SK-N-SH (cell line): Measurements from ENCODE around the gene GAS6.

ENCODE experiments used
- NFIC ChIP-seq: IDR thresholded peaks from 2 replicates; pipeline ENCODE4 v1.4.0; 2012; ENCODE audit warnings: borderline replicate concordance
- TF ChIP-seq, protein P1 (sequence below): fragments of 200-600 bp; sonication (generic); IDR thresholded peaks from 2 replicates; pipeline ENCODE4 v1.6.1; 2017; ENCODE audit warnings: antibody characterized with exemption, mild to moderate bottlenecking, moderate library complexity

- TF ChIP-seq, protein P1, sequence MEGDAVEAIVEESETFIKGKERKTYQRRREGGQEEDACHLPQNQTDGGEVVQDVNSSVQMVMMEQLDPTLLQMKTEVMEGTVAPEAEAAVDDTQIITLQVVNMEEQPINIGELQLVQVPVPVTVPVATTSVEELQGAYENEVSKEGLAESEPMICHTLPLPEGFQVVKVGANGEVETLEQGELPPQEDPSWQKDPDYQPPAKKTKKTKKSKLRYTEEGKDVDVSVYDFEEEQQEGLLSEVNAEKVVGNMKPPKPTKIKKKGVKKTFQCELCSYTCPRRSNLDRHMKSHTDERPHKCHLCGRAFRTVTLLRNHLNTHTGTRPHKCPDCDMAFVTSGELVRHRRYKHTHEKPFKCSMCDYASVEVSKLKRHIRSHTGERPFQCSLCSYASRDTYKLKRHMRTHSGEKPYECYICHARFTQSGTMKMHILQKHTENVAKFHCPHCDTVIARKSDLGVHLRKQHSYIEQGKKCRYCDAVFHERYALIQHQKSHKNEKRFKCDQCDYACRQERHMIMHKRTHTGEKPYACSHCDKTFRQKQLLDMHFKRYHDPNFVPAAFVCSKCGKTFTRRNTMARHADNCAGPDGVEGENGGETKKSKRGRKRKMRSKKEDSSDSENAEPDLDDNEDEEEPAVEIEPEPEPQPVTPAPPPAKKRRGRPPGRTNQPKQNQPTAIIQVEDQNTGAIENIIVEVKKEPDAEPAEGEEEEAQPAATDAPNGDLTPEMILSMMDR, result no peak
- no peak for TF ChIP-seq NFIC
Observed at GRCh38 chr13:113832631-113833030, 31.2 kb downstream of the GAS6 start.
